ENCODE data around the gene TOMM40. TPM values are rescaled to one million over a fixed set of nuclear protein-coding genes. Genes with fewer than 3 reads are reported as not detected.

Gene TOMM40
- total RNA-seq, 1 donor from 2014 or later: 29.1 TPM

Other genes starting within 250 kb of the TOMM40 start
- 49.1 TPM for gene PVR, start 247.3 kb upstream of the TOMM40 start, total RNA-seq
- 23.4 TPM for gene CEACAM19, start 219.8 kb upstream of the TOMM40 start, total RNA-seq
- not detected for gene CEACAM16, start 192.1 kb upstream of the TOMM40 start, total RNA-seq
- 117 TPM for gene BCL3, start 142.5 kb upstream of the TOMM40 start, total RNA-seq
- not detected for gene CBLC, start 113.4 kb upstream of the TOMM40 start, total RNA-seq
- gene BCAM, start 82.2 kb upstream of the TOMM40 start, total RNA-seq: 164 TPM
- 115 TPM for gene NECTIN2, start 45.0 kb upstream of the TOMM40 start, total RNA-seq
- gene APOE, start 14.5 kb downstream of the TOMM40 start, total RNA-seq: 79.3 TPM
- gene APOC1, start 23.4 kb downstream of the TOMM40 start, total RNA-seq: 29.0 TPM
- gene APOC4, start 51.0 kb downstream of the TOMM40 start, total RNA-seq: not detected
- 4.2 TPM for gene APOC2, start 54.8 kb downstream of the TOMM40 start, total RNA-seq
- gene CLPTM1, start 64.1 kb downstream of the TOMM40 start, total RNA-seq: 105 TPM
- gene RELB, start 110.2 kb downstream of the TOMM40 start, total RNA-seq: 27.4 TPM
- gene CLASRP, start 147.8 kb downstream of the TOMM40 start, total RNA-seq: 109 TPM
- gene ZNF296, start 185.2 kb downstream of the TOMM40 start, total RNA-seq: 0.45 TPM
- 8.8 TPM for gene GEMIN7, start 188.0 kb downstream of the TOMM40 start, total RNA-seq
- 19.3 TPM for gene PPP1R37, start 201.9 kb downstream of the TOMM40 start, total RNA-seq

All from sciatic nerve (tissue), 1 donor.